HEK293 (cell line): ENCODE measurements around the gene GABBR2.

Experiments used
- HOXD13 ChIP-seq: sonication (generic); formaldehyde crosslinking; IDR thresholded peaks from 2 replicates; pipeline ENCODE4 v1.8.0; 2022; ENCODE audit warnings: missing genetic modification reagents, borderline replicate concordance
- TCF7L2 ChIP-seq: IDR thresholded peaks from 2 replicates; pipeline ENCODE4 v1.6.1; 2011; ENCODE audit warnings: low read depth, mild to moderate bottlenecking, inconsistent platforms, low read length, moderate library complexity, borderline replicate concordance
- TRIM28 ChIP-seq: IDR thresholded peaks from 2 replicates; pipeline ENCODE4 v1.6.1; 2011; ENCODE audit warnings: low read length, control low read depth, borderline replicate concordance
- ZNF426 ChIP-seq: fragments of 450-650 bp; formaldehyde crosslinking; IDR thresholded peaks from 2 replicates; pipeline ENCODE4 v1.5.1; 2017; ENCODE audit warnings: missing biosample characterization, missing genetic modification characterization, mild to moderate bottlenecking, inconsistent platforms, moderate library complexity
- ZNF521 ChIP-seq: fragments of 450-650 bp; formaldehyde crosslinking; IDR thresholded peaks from 2 replicates; pipeline ENCODE4 v1.5.1; 2017; ENCODE audit warnings: missing biosample characterization, mild to moderate bottlenecking, missing genetic modification characterization
- ZNF707 ChIP-seq: fragments of 450-650 bp; formaldehyde crosslinking; IDR thresholded peaks from 2 replicates; pipeline ENCODE4 v1.5.1; 2016; ENCODE audit warnings: missing biosample characterization, missing genetic modification characterization
- ZNF747 ChIP-seq: fragments of 450-650 bp; formaldehyde crosslinking; IDR thresholded peaks from 2 replicates; pipeline ENCODE4 v1.5.1; 2016; ENCODE audit warnings: missing biosample characterization, missing genetic modification characterization
- ZSCAN23 ChIP-seq: fragments of 450-650 bp; formaldehyde crosslinking; IDR thresholded peaks from 2 replicates; pipeline ENCODE4 v1.5.1; 2016; ENCODE audit warnings: missing biosample characterization, missing genetic modification characterization
- TF ChIP-seq, protein P1 (sequence below): fragments of 450-650 bp; formaldehyde crosslinking; IDR thresholded peaks from 2 replicates; pipeline ENCODE4 v1.5.1; 2016; ENCODE audit warnings: missing biosample characterization, missing genetic modification characterization
- TF ChIP-seq, protein P2 (sequence below): fragments of 450-650 bp; formaldehyde crosslinking; IDR thresholded peaks from 2 replicates; pipeline ENCODE4 v1.5.1; 2016; ENCODE audit warnings: missing biosample characterization, missing genetic modification characterization
- TF ChIP-seq, protein P3 (sequence below): fragments of 450-650 bp; formaldehyde crosslinking; IDR thresholded peaks from 2 replicates; pipeline ENCODE4 v1.5.1; 2016; ENCODE audit warnings: missing biosample characterization, missing genetic modification characterization
- TF ChIP-seq, protein P4 (sequence below): fragments of 450-650 bp; formaldehyde crosslinking; IDR thresholded peaks from 2 replicates; pipeline ENCODE4 v1.5.1; 2016; ENCODE audit warnings: missing biosample characterization, missing genetic modification characterization

- no peak for TF ChIP-seq HOXD13 (CRISPR knock-in tag)
- TF ChIP-seq TCF7L2, result no peak
- no peak for TF ChIP-seq ZNF707
- no peak for TF ChIP-seq ZSCAN23
- TF ChIP-seq, protein P1, sequence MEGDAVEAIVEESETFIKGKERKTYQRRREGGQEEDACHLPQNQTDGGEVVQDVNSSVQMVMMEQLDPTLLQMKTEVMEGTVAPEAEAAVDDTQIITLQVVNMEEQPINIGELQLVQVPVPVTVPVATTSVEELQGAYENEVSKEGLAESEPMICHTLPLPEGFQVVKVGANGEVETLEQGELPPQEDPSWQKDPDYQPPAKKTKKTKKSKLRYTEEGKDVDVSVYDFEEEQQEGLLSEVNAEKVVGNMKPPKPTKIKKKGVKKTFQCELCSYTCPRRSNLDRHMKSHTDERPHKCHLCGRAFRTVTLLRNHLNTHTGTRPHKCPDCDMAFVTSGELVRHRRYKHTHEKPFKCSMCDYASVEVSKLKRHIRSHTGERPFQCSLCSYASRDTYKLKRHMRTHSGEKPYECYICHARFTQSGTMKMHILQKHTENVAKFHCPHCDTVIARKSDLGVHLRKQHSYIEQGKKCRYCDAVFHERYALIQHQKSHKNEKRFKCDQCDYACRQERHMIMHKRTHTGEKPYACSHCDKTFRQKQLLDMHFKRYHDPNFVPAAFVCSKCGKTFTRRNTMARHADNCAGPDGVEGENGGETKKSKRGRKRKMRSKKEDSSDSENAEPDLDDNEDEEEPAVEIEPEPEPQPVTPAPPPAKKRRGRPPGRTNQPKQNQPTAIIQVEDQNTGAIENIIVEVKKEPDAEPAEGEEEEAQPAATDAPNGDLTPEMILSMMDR, result no peak
- TF ChIP-seq, protein P2, sequence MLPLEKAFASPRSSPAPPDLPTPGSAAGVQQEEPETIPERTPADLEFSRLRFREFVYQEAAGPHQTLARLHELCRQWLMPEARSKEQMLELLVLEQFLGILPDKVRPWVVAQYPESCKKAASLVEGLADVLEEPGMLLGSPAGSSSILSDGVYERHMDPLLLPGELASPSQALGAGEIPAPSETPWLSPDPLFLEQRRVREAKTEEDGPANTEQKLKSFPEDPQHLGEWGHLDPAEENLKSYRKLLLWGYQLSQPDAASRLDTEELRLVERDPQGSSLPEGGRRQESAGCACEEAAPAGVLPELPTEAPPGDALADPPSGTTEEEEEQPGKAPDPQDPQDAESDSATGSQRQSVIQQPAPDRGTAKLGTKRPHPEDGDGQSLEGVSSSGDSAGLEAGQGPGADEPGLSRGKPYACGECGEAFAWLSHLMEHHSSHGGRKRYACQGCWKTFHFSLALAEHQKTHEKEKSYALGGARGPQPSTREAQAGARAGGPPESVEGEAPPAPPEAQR (tag by site-specific recombination), result no peak
- TF ChIP-seq, protein P3, sequence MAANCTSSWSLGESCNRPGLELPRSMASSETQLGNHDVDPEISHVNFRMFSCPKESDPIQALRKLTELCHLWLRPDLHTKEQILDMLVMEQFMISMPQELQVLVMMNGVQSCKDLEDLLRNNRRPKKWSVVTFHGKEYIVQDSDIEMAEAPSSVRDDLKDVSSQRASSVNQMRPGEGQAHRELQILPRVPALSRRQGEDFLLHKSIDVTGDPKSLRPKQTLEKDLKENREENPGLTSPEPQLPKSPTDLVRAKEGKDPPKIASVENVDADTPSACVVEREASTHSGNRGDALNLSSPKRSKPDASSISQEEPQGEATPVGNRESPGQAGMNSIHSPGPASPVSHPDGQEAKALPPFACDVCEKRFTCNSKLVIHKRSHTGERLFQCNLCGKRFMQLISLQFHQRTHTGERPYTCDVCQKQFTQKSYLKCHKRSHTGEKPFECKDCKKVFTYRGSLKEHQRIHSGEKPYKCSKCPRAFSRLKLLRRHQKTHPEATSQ (tag by site-specific recombination), result no peak
- TF ChIP-seq ZNF747 (tag by site-specific recombination), result no peak
- no peak for TF ChIP-seq ZNF521
- TF ChIP-seq ZNF426 (tag by site-specific recombination), result no peak
- TF ChIP-seq TRIM28, result no peak
- TF ChIP-seq, protein P4, sequence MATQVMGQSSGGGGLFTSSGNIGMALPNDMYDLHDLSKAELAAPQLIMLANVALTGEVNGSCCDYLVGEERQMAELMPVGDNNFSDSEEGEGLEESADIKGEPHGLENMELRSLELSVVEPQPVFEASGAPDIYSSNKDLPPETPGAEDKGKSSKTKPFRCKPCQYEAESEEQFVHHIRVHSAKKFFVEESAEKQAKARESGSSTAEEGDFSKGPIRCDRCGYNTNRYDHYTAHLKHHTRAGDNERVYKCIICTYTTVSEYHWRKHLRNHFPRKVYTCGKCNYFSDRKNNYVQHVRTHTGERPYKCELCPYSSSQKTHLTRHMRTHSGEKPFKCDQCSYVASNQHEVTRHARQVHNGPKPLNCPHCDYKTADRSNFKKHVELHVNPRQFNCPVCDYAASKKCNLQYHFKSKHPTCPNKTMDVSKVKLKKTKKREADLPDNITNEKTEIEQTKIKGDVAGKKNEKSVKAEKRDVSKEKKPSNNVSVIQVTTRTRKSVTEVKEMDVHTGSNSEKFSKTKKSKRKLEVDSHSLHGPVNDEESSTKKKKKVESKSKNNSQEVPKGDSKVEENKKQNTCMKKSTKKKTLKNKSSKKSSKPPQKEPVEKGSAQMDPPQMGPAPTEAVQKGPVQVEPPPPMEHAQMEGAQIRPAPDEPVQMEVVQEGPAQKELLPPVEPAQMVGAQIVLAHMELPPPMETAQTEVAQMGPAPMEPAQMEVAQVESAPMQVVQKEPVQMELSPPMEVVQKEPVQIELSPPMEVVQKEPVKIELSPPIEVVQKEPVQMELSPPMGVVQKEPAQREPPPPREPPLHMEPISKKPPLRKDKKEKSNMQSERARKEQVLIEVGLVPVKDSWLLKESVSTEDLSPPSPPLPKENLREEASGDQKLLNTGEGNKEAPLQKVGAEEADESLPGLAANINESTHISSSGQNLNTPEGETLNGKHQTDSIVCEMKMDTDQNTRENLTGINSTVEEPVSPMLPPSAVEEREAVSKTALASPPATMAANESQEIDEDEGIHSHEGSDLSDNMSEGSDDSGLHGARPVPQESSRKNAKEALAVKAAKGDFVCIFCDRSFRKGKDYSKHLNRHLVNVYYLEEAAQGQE (tag by site-specific recombination), result no peak
Measured at GRCh38 chr9:98415782-98416181, 293.0 kb downstream of the GABBR2 start.
